Stimulated activated CD4-positive, alpha-beta T cell treated with anti-CD3 and anti-CD28 coated beads, TNF-alpha, amount 100 ng/mL, for 4 hours (primary cell): ENCODE measurements around the gene HOXC9.

Experiments
- DNase-seq, 3 experiments: peaks; one replicate each; pipeline ENCODE4 v3.0.0-alpha.2; 2020; ENCODE audit warnings: low read depth in 3 of 3

The HOXC9 gene

DNA sequence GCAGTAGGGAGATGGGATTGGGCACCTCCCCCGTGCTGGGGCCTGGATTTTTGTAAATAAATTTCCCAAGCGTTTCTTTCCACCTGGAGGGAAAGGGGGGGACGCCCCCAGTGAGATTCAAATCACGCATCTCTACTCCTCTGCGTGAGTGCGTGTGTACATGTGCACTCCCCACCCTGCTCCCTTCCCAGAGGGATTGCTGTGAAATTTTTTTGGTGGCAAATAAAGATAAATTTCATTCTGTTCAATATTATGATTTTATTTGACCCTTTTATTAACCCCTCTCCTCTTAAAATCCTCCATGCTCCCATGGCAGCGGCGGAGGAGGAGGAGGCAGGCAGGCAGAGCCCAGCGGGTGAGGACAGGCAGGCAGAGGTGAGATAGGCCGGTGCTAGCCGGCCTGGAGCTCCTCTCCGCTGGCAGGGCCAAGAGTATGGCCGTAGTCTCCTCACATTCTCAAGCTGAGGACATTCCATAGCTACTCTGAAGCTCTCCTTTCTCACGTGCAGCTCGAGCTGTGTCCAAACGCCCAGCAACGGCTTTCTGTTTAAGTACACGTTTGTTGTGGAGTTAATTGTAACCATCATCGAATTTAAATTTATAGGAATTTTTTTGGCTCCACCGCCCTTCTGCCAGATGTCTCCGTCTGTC is 23.7 kb upstream of the HOXC9 start:
- DNase-seq = no peak

DNA sequence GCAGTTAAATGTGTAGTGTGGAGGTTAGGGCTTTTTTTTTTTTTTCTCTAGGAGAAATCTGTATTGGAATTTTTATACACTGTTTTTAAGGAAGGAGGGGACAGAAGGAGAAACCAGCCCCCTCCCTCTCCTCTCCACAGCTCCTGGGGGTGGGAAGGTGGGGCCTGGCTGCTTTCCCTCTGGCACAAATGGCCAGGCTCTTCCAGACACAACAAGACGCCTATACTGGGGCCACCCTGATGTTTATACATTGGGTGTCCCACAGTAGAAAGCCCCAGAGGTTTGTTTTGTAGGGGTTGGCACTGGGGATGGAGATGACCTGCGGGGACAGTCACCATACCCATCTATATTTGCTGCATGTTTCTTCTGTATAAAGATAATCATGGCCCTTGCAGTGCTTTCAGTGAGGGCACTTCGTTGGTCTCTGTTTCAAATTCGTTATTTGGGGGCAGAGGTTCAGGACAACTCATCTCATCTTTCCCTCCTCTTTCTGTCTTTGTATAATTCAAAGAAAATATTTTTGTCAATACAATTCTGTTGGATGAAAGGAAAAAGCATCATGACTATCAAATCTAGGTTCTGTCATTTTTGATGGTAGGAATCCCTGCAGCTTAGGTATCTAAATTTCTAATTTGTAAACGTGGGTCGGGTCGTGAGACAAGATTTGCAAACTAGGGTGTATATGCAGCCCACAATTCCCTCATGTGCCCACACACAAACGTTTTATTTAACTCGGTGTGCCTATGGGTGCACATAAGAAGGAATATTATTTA is 23.0 kb upstream of the HOXC9 start:
- no peak for DNase-seq

DNA sequence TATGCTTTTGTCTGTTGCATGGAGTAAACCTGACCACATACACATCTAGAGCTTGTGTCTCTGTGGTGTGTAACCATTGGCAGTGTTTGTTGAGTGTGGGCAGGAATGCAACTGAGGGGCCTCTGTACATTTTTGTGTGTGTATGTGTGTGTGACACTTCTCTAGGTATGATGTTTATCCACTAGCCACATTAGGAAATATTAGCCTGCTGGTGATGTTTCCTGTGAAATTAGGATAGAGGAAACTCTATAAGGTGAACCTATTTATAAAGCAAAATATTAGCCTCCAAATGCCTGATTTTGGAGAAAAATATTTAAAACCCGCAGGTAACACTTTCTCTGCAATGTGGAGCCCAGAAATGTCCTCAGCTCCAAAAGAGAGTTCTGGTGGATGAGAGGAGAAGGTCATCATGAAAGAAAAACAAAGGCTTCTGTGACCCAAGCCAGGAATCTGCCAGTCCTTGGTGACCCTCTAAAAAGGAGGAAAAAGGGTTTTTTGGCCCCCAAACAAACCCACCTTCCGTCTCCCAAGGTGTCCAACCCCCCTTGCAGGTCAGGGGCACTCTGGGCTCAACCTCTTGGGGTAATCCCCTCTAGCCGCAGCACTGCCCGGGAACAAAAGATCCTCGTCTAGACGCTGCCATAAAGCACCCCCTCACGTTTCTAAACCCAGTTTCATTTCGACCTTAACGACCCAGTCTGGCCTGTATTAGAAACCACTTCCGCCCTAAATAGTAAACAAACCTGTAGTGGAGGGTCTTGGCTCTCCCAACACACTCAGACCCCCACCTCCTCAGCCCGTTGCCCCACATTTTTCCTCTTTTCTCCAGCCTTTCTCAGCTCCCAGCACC is 22.1 kb upstream of the HOXC9 start:
- no peak for DNase-seq

DNA sequence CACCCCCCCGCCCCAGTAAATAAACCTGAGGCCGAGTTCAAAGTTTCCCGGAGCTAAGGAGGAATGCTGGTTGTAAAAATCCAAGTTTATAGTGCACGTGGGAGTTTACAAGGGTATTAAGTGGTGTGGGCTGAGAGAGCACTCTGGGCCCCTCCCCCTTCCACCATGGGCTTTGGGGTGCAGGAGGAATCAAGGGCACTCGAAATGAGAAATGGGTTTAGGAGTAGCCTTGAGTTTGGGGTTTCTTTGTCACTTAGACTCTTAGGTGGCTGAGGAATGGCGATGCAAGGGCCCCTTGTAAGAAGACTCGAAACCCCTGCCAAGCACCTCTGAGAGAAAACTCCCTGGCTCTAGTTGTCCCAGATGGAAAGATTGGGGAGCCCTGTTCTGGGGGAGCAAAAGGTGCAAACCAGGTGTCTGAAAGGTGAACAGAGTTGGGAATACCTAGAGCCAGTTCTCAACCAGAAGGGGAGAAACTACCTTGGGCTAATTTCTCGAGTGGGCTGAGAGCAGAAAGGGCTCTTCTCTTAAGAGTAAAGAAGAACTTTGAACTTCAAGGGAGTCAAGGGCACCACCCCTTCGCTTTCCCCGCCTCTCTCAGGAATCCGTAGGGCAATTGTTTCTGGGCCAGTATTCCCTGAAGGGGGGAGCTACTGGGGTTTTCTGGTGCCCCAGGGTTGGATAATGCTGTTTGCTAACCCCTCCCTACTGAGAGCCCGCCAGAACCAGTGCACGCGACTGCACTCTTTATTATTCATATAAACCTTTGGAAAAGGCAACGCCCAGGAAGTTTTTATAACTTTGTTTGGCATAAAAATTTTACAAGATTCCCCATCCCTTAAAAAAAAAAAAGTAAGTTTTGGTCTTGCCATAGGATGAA is 21.2 kb upstream of the HOXC9 start:
- DNase-seq = no peak

DNA sequence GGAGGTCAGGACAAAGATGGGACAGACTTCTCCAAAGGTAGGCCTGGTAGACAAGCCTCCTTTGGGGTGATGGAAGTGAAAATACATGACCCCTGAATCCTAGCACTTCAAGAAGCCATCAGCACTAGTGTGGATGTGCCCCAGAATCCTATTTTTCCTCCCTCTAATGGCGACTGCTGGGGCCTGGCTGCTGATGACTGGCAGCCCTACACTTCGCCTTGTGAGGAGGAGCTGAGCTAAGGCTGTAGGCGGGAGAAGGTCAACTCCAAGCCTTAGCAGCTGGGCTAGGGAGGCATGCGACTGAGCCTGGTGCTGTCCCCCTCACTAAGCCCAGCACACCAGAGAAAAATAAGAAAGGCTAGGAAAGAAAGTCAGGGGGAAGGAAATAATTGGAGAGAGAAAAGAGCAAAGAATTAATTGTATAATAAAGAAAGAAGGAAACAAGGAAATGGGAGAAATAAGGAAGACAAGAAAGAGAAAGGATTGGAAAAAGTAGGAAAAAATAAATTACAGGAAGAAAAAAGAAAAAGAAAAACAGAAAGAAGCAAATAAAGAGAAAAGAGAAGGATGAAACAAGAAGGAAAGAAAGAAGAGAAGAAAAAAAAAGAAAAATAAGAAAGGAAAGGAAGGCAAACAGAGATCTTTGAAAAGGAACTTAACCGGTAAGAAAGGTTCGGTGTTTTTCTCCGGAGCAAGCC is 19.7 kb upstream of the HOXC9 start:
- DNase-seq = no peak

DNA sequence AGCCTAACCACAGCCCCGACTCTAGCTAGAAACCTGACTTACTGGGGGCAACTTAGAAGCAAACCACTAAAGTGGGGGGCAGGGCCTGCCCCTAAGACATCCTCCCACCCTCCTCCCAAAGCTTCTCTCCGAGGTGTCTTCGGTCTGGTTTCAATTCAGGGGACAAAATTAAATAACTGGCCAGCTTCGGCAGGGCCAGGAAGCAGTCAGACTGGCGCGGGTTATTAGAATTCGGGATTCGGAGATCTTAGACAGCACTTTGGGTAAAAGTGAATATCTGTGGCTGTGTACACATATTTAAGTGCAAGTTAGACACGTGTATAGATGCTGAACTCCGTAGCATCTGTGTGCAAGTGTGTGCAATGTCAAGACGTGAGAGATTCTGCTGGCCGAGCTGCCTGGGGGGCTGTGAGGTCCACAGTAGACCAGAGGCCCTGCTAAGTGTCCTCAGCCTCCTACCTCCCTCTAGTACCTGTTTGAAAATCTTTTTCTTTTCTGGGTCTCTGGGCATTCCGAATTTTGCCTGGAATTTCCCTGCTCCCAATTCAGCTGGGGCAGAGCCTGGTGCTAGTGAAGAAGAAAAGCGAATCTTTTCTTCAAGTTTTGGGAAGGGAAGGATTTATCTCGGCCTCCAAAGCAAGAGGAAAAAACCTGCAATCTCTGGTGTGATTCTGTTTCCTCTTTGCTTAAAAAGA is 19.0 kb upstream of the HOXC9 start:
- no peak for DNase-seq

DNA sequence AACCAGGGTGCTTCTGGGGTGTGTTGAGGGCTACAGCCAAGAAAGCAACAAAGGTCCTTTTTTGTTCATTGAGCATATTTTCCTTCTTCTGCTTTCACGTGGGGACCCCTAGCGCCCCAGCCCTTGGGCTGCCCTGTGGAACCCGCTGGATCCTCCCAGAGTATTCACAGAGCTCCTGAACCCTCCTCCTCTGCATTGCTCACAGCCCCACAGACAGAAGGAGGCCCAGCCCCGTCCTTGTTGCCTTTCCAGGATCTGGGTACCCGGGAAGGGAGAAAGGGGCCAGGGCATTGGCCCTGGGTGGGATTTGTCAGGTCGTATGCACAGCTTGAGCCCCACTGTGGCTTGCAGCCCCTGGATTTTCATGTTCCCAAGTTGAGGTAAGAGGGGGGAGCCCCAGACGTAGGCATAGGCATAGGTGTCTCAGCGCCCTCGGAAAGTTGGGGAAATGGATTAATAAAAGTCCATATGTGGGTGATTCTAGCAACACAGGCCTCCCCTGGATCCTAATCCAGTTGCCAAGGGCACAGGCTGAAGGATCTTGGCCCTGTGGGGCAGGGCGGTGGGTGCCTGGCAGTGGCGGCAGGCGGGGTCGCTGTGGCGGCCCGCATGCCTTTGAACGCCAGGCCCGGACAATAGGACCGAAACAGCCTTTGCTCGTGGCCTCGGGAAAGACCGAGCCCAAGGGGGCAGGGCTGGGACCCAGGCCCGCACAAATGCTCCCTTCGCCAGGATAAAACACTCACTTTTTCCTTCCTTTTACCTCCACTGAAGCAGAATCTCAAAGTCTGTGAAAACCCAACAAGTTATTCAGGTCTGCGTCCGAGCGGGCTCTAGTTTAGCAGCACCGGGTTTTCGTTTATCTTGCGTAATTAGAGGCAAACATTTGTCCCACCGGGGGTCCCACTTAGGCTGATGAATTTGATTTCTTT is 18.1 kb upstream of the HOXC9 start:
- no peak for DNase-seq

DNA sequence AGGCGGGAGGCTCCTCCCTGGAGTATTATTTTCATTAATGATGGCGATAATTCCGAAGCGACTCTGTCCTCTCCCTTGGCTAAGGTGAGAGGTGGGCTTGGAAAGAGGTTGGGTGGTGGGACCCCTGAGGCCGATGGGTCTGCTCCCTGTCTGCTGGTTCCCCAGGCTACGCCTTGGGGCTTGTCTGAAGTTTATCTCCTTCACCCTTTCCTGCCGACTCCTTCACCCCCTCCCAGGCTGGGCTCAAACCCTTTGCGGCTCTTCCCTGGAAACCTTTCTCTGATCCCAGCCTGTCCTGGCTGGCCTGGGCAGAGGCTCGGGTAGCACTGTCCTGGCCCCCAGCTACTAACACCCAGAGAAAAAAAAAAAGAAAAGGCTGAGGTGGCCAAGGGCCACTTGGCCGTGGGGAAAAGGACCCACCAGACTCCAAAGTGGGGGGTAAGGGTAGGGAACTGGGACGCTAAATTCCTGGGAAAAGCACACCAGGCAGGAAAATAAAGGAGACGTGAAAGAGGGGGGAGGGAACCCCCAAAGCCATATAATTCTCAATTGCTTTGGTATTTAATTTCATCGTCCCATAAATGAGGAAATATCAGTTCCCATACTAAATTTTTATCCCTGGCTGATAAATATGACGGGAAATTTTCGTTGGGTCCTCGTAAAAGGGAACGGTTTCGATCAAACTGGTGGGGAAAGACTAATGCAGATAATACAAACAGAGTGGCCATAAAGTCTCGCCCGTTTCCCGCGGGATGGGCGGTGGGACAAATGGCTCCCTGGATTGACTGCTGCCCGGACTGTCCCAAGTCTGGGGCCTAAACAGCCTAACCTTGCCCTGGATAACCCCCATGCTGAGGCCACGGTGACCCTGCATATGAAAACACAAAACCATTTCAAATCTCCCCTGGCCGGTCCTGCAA is 17.1 kb upstream of the HOXC9 start:
- no peak for DNase-seq

DNA sequence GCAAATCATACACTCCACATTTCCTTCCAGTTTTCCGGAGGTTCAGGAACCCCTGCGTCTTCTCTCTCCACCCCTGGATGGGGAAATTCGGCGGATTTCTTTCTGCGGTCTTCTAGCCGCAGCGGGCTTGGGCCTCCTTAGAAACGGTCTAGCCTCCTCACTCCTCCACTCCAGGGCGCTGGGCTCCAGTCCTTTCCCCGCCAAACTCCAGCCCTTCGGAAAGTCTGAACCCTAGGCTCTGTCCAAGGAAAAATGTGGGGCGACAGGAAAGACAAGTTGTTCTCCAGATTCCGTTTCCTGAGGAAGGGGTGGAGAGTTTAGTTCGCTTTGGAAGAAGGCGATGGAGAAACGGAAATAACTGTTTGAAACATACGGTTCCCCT is 16.4 kb upstream of the HOXC9 start:
- DNase-seq = no peak

DNA sequence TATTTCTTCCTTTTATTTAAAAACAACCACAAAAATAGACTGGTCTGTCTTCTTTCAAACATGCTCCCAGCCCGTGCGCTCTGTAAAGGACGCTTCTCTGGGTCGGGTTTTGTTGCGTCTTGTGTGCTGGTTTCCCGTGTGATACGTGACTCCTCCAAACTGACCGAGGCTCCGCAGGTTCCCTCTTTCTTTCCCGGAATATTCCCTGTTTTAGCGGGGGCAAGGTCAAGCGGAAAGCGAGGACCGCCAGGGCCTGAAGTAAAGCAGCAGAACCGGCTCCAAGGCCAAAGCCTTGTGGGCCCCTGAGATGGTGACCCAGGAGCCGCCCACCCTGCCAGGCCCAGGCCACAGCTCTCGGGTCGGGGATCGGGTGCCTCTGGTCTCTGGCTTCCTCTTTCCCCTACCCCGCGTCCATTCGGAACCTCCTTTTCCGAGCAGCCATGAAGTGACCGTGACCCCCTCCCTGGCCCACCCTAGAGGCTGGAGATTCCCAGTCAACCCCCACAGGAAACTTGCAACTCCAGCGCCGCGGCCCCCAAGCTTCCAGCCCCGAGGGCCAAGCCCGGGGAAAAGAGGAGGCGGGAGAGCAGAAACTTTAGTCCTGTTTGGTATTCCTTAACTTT is 15.9 kb upstream of the HOXC9 start:
- no peak for DNase-seq

DNA sequence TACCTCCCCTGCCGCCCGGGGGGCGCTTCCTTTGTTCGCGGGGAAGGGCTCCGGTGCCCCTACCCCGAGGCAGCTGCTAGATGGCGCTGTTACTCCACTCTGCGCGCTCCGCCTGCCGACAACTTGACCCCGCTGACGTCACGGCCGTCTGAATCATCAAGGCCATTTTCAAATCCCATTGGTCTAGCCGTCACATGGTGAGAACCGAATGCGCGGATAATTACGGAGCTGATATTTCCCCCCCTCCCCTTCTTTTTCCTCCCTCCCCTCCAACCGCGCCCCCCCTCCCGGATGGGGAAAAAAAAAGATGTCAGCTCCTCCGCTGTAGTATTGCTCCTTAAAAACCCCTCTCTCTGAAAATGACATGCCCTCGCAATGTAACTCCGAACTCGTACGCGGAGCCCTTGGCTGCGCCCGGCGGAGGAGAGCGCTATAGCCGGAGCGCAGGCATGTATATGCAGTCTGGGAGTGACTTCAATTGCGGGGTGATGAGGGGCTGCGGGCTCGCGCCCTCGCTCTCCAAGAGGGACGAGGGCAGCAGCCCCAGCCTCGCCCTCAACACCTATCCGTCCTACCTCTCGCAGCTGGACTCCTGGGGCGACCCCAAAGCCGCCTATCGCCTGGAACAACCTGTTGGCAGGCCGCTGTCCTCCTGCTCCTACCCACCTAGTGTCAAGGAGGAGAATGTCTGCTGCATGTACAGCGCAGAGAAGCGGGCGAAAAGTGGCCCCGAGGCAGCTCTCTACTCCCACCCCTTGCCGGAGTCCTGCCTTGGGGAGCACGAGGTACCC is 14.9 kb upstream of the HOXC9 start, which contains the start of gene HOXC10:
HOXC10 (plus strand) TSS at position 246 of the 791 bp plus-strand sequence; CDS start at position 360, 114 bp downstream.
- peak; percentile 44 to 70 (median 69) for DNase-seq

DNA sequence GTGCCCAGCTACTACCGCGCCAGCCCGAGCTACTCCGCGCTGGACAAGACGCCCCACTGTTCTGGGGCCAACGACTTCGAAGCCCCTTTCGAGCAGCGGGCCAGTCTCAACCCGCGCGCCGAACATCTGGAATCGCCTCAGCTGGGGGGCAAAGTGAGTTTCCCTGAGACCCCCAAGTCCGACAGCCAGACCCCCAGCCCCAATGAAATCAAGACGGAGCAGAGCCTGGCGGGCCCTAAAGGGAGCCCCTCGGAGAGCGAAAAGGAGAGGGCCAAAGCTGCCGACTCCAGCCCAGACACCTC is 14.3 kb upstream of the HOXC9 start:
- no peak for DNase-seq

DNA sequence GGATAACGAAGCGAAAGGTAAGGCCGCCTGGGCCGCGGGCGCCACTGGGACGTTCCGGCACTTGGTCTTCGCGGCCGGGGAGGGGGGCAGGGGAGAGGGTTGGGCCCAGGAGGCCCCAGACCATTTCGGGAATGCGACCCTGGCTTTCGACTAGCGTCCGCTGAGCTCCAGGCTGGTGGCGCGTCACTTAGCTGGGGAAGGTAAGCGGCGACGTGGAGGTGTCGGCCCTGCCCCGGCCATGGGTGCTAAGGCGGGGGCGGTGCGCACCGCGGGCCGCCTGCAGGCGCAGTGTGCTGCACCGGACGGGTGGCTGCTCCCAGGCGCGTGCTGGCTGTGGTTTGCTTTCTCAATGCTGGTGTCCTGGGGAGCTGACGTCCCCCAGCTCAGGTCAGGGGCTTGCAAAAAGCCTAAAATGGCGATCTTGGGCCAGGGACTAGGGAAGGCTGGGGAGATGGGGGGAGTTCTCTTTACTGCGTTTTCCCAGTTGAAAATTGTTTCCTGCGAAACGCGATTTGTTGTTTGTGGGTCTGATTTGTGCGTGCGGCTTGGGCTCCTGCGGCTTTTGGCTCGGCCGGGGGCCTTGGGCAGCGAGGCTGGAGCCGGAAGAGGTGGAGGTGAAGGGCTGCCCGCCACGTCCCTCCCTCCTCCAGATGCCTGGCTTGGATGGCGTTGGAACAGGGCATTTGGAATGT is 13.8 kb upstream of the HOXC9 start:
- DNase-seq = no peak

DNA sequence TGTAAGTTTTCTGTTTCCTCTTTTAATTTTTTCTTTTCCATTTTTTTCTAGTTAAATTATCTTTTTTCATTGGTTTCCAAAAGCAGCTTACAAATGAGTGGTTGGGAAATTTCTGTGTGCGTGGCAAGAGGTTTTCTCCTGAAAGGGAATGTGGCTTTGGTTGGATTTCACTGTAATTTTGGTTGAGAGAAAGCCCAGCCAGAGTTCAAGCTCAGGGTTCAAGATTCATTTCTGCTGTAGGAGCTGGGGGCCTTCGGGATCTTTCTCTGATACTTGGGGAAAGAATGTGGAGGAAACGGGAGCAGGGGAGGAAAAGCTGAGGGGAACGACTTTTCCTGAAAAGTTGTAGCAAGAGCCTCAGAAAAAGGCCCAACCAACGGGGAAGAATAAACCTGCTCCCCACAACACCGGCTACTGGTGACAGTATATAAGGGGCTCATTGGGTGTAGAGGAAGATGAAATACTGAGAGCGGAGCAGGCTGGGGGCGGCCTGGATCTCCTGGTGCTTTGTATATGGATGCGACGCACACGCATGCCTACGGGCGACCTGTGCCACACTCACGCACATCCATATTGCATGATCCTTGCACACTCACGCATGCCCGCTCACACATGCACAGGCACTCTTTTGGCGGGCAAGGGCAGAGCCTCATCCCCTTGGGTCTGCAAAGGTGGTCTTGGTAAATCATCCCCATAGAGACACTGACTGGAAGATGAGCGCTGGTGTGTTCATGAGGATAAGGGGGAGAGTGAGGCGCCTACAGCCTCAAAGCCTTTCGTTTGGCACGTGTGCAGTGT is 13.1 kb upstream of the HOXC9 start:
- no peak for DNase-seq

DNA sequence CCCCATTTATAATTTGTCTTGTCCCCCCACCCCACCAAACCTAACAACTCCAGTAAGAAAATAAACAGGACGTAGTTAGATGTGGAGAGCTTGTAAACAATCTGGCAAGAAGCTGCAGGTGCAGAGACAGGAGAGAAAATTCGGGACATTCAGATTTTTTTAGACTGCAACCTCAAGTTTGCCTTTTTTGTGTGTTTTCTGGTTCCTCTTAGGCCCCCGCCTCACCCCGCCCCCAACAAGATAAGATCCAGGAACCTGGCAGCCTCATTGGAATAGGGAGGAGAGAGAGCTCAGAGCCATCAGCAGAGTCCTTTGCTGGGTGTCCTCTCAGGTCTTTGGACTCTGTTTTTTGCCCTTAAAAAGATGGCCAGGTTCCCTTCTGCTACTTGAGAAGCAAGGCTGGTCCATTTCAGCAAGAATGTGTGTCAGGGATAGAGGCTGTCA is 12.2 kb upstream of the HOXC9 start:
- no peak for DNase-seq
